Natural killer cell (primary cell): Measurements from ENCODE around the gene TRIM24. TPM values are rescaled to one million over a fixed set of nuclear protein-coding genes. Genes with fewer than 3 reads are reported as not detected.

Experiments used
- ATAC-seq, 3 donors: fragments of 150-1000 bp in 2 of 3; fragments of 200-7000 bp in 1 of 3; cut with Tn5 transposase; 1 replicate in 1 of 3; 2 replicates in 2 of 3; pipeline ENCODE4 v1.10.0; 2021; ENCODE audit warnings: mild to moderate bottlenecking in 2 of 3, moderate library complexity in 2 of 3
- DNase-seq, 2 donors: peaks; one replicate each; pipeline versions ENCODE4 v3.0.0 to v3.0.0-alpha.2; 2013 to 2021; ENCODE audit warnings: mixed read lengths in 1 of 2
- H3K27ac ChIP-seq: one replicate; pipeline ENCODE4 v1.5.1; 2013; ENCODE audit warnings: mild to moderate bottlenecking, low read length
- H3K27me3 ChIP-seq: one replicate; pipeline ENCODE4 v1.6.1; 2013; ENCODE audit warnings: low read length; ENCODE audit not compliant: control insufficient read depth, insufficient read depth
- H3K36me3 ChIP-seq: one replicate; pipeline ENCODE4 v1.6.1; 2013; ENCODE audit warnings: low read length; ENCODE audit not compliant: control insufficient read depth, insufficient read depth
- H3K4me1 ChIP-seq: one replicate; pipeline ENCODE4 v1.6.1; 2013; ENCODE audit warnings: low read length; ENCODE audit not compliant: control insufficient read depth, insufficient read depth
- H3K4me3 ChIP-seq: one replicate; pipeline ENCODE4 v1.5.1; 2013; ENCODE audit warnings: low read length
- H3K9me3 ChIP-seq: one replicate; pipeline ENCODE4 v1.6.1; 2013; ENCODE audit warnings: low read length; ENCODE audit not compliant: control insufficient read depth, insufficient read depth
- H3K27ac Mint-ChIP-seq, 2 donors: one replicate each; pipeline ENCODE4 v1.8.0; 2022; ENCODE audit warnings: mild to moderate bottlenecking in 2 of 2, mixed read lengths in 2 of 2, moderate library complexity in 1 of 2
- H3K27me3 Mint-ChIP-seq, 2 donors: one replicate each; pipeline ENCODE4 v1.8.0; 2022; ENCODE audit warnings: low read depth in 2 of 2, mixed read lengths in 2 of 2
- H3K36me3 Mint-ChIP-seq: one replicate; pipeline ENCODE4 v1.8.0; 2022; ENCODE audit warnings: mixed read lengths
- H3K4me1 Mint-ChIP-seq, 2 donors: one replicate each; pipeline ENCODE4 v1.8.0; 2022; ENCODE audit warnings: mixed read lengths in 2 of 2
- H3K4me3 Mint-ChIP-seq: one replicate; pipeline ENCODE4 v1.8.0; 2022; ENCODE audit warnings: mild to moderate bottlenecking, moderate library complexity, mixed read lengths
- H3K9me3 Mint-ChIP-seq, 2 donors: one replicate each; pipeline ENCODE4 v1.8.0; 2022; ENCODE audit warnings: mixed read lengths in 2 of 2
- WGBS: methylation state at CpG from one replicate; pipeline ENCODE4 v1.1.7; 2013; ENCODE audit warnings: missing lambda C conversion rate; ENCODE audit not compliant: insufficient coverage; 5-methylcytosine and 5-hydroxymethylcytosine counted together
- intact Hi-C: fragments of 100-400 bp; cut with micrococcal nuclease; formaldehyde crosslinking; loops from one replicate; pipeline ENCODE4 v1.14.2; 2022
- total RNA-seq, 4 donors: library from RNA; stranded (reverse); fragments of 120-200 nt in 1 of 4; gene quantifications; one replicate each; pipeline versions ENCODE4 v1.2.3 to v1.2.4, GENCODE V29; 2013 to 2022
- TF ChIP-seq, protein P1 (sequence below): fragments of 200-600 bp; IDR thresholded peaks from one replicate; pipeline ENCODE4 v1.8.0; 2022; ENCODE audit warnings: antibody characterized with exemption

TRIM24 gene
- total RNA-seq, 3 donors from 2014 or later (not counting 1 experiment from before 2014, with no cell fraction given) = 15.2 to 19.1 (median 18.9) TPM

- Mint-ChIP-seq H3K4me3 (no peak overlapping the region), H3K36me3 (peaks cover 28% of the 10 kb centered on the region), H3K4me1 (no peaks in the 10 kb centered on the region), H3K27ac (no peak overlapping the region), H3K9me3 (no peaks in the 10 kb centered on the region), H3K27me3 (no peaks in the 10 kb centered on the region)
- 98% methylated on average over 4 of the region's 4 CpGs for WGBS
- Histone ChIP-seq H3K27me3 (no peaks in the 10 kb centered on the region), H3K36me3 (peaks cover 59% of the 10 kb centered on the region), H3K9me3 (no peaks in the 10 kb centered on the region), H3K4me1 (no peaks in the 10 kb centered on the region), H3K27ac (no peak overlapping the region), H3K4me3 (no peak overlapping the region)
- TF ChIP-seq, protein P1, sequence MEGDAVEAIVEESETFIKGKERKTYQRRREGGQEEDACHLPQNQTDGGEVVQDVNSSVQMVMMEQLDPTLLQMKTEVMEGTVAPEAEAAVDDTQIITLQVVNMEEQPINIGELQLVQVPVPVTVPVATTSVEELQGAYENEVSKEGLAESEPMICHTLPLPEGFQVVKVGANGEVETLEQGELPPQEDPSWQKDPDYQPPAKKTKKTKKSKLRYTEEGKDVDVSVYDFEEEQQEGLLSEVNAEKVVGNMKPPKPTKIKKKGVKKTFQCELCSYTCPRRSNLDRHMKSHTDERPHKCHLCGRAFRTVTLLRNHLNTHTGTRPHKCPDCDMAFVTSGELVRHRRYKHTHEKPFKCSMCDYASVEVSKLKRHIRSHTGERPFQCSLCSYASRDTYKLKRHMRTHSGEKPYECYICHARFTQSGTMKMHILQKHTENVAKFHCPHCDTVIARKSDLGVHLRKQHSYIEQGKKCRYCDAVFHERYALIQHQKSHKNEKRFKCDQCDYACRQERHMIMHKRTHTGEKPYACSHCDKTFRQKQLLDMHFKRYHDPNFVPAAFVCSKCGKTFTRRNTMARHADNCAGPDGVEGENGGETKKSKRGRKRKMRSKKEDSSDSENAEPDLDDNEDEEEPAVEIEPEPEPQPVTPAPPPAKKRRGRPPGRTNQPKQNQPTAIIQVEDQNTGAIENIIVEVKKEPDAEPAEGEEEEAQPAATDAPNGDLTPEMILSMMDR = no peak
- DNase-seq (no peak), ATAC-seq (no peak)
- intact Hi-C loops = no loop called here
Observed at GRCh38 chr7:138573741-138574140, 113.7 kb downstream of the TRIM24 start.

- Mint-ChIP-seq H3K36me3 (peaks cover 29% of the 10 kb centered on the region), H3K27ac (no peak overlapping the region), H3K4me3 (no peak overlapping the region), H3K4me1 (no peaks in the 10 kb centered on the region), H3K27me3 (no peaks in the 10 kb centered on the region), H3K9me3 (no peaks in the 10 kb centered on the region)
- Histone ChIP-seq H3K9me3 (no peaks in the 10 kb centered on the region), H3K4me3 (no peak overlapping the region), H3K27me3 (no peaks in the 10 kb centered on the region), H3K27ac (no peak overlapping the region), H3K4me1 (no peaks in the 10 kb centered on the region), H3K36me3 (peaks cover 64% of the 10 kb centered on the region)
- DNase-seq (no peak), ATAC-seq (no peak)
- TF ChIP-seq, protein P1 = no peak
- 92% methylated on average over 2 of the region's 5 CpGs for WGBS
- intact Hi-C loops = no loop called here
Observed at GRCh38 chr7:138575897-138576428, 115.9 kb downstream of the TRIM24 start.

DNA sequence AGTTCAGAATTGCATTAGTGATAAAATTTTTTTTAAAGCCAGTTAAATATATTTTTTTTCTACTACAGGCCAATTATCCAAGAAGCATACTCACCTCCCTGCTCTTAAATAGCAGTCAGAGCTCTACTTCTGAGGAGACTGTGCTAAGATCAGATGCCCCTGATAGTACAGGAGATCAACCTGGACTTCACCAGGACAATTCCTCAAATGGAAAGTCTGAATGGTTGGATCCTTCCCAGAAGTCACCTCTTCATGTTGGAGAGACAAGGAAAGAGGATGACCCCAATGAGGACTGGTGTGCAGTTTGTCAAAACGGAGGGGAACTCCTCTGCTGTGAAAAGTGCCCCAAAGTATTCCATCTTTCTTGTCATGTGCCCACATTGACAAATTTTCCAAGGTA lies 119.1 kb downstream of the TRIM24 start:
- Mint-ChIP-seq H3K27ac (no peak overlapping the region), H3K27me3 (no peaks in the 10 kb centered on the region), H3K4me3 (no peak overlapping the region), H3K36me3 (peaks cover 28% of the 10 kb centered on the region), H3K9me3 (no peaks in the 10 kb centered on the region), H3K4me1 (no peaks in the 10 kb centered on the region)
- no peaks in the 10 kb centered on the region for H3K4me1 ChIP-seq
- ATAC-seq (no peak), DNase-seq (no peak)
- TF ChIP-seq, protein P1 = no peak
- no peak overlapping the region for H3K27ac ChIP-seq
- no peaks in the 10 kb centered on the region for H3K27me3 ChIP-seq
- H3K9me3 ChIP-seq = no peaks in the 10 kb centered on the region
- 95% methylated on average over 1 of the region's 1 CpG for WGBS
- no peak overlapping the region for H3K4me3 ChIP-seq
- peaks cover 56% of the 10 kb centered on the region for H3K36me3 ChIP-seq
- intact Hi-C loops = no loop called here

DNA sequence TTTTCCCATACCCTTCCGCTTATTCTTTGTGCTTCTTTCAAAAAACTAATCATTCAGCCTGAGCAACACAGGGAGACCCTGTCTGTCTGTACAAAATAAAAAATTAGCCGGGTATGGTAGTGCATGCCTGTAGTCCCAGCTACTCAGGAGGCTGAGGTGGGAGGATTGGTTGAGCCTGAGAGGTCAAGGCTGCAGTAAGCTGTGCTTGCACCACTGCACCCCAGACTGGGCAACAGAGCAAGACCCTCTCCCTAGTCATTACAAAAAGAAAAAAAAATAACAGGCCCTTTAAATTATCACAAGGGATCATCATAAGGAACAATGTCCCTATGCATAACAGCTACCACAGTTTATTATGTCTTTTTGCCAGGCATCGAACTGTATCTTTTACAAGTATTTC lies 119.6 kb downstream of the TRIM24 start:
- 96% methylated on average over 3 of the region's 3 CpGs for WGBS
- no peaks in the 10 kb centered on the region for H3K4me1 ChIP-seq
- Mint-ChIP-seq H3K9me3 (no peaks in the 10 kb centered on the region), H3K4me3 (no peak overlapping the region), H3K4me1 (no peaks in the 10 kb centered on the region), H3K27ac (no peak overlapping the region), H3K36me3 (peaks cover 33% of the 10 kb centered on the region), H3K27me3 (no peaks in the 10 kb centered on the region)
- ATAC-seq = no peak
- no peaks in the 10 kb centered on the region for H3K9me3 ChIP-seq
- DNase-seq = no peak
- TF ChIP-seq, protein P1 = no peak
- intact Hi-C loops = no loop called here
- no peaks in the 10 kb centered on the region for H3K27me3 ChIP-seq
- H3K4me3 ChIP-seq = no peak overlapping the region
- no peak overlapping the region for H3K27ac ChIP-seq
- H3K36me3 ChIP-seq = peaks cover 60% of the 10 kb centered on the region
